ENCODE data around the gene TIFAB. TPM values are rescaled to one million over a fixed set of nuclear protein-coding genes. Genes with fewer than 3 reads are reported as not detected.
"Not testable (repeated sequence)": the region's sequence is repeated elsewhere in the genome, so short reads cannot be mapped to it uniquely, and the experiment has no call there.

The TIFAB gene, protein sequence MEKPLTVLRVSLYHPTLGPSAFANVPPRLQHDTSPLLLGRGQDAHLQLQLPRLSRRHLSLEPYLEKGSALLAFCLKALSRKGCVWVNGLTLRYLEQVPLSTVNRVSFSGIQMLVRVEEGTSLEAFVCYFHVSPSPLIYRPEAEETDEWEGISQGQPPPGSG
- total RNA-seq, result under 1 TPM in 1 of 4 donors, not detected in 3; 0.16 TPM

DNA sequence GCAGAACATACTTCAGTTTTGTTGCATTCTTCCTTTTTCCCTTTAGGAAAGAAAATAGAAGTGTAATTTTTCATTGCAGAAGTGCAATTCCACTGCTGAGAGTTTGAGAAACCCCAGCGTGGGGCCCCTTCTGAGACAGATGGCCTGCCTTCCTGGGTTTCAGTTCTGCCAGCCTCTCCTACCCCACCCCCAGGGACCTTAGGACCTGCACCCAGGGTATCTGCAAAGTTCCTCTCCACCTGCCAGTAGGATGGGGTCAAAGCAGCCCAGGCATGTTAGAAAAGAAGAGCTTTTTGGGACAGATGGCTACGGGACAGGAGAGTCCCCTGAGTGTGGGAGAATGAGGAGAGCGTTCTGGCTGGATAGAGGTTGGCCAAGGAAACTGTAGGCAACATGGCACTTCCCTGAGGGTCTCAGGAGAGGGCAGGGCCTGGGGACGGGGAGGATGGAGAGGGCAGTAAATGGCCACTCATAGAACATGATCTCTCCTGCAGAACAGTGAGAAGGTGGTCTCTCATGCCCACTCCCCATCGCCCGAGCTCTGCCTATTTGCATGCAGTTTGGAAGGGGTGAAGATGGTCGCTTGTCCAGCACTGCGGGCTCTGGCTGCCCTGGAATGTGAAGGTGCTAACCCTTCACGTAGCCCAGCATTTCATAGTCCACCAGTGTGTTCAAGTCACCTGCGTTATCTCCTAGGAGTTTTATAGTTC lies at the start of gene TIFAB:
TSS of gene TIFAB (minus strand) at position 31 of the 710 bp plus-strand sequence. CDS start 2,412 bp downstream, outside the sequence.
- intact Hi-C loops (cut with DNase I; ENCODE audit: low total_unique reads), result no loop called here
- H3K4me3 ChIP-seq, result no peak within 1 kb of the TSS
- no peaks in the 10 kb centered on the region for H3K27me3 ChIP-seq
- H3K36me3 ChIP-seq, result no peaks in the 10 kb centered on the region
- TF ChIP-seq POLR2A (IDR thresholded peaks at IDR 0.05) (no peak), POLR2AphosphoS5 (IDR thresholded peaks at IDR 0.05) (no peak), EP300 (IDR thresholded peaks at IDR 0.05; ENCODE audit: low read depth) (no peak)
- TF ChIP-seq, protein P1, sequence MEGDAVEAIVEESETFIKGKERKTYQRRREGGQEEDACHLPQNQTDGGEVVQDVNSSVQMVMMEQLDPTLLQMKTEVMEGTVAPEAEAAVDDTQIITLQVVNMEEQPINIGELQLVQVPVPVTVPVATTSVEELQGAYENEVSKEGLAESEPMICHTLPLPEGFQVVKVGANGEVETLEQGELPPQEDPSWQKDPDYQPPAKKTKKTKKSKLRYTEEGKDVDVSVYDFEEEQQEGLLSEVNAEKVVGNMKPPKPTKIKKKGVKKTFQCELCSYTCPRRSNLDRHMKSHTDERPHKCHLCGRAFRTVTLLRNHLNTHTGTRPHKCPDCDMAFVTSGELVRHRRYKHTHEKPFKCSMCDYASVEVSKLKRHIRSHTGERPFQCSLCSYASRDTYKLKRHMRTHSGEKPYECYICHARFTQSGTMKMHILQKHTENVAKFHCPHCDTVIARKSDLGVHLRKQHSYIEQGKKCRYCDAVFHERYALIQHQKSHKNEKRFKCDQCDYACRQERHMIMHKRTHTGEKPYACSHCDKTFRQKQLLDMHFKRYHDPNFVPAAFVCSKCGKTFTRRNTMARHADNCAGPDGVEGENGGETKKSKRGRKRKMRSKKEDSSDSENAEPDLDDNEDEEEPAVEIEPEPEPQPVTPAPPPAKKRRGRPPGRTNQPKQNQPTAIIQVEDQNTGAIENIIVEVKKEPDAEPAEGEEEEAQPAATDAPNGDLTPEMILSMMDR (IDR thresholded peaks at IDR 0.05), result no peak
- H3K27ac ChIP-seq, result no peak within 1 kb of the TSS
- H3K9me3 ChIP-seq, result no peaks in the 10 kb centered on the region
- no peaks in the 10 kb centered on the region for H3K4me1 ChIP-seq
- DNase-seq, result no peak
- 69 to 83% methylated on average over 1 to 10 of the region's 10 CpGs for WGBS, 2 donors (ENCODE audit: low coverage in 1 of 2)
- in situ Hi-C loops (cut with MboI; ENCODE audit: low pct_ligation_motif_present in 1 of 4, low pct_unique_long_range_greater_than_20kb in 1 of 4, low sequenced_read_pairs in 3 of 4), result loop anchor here in 2 of 4 donors (25.0 kb wide), 1 partner anchor 385 kb away; the partner anchor contains the start of gene SLC25A48 (in 2 of the 2)

DNA sequence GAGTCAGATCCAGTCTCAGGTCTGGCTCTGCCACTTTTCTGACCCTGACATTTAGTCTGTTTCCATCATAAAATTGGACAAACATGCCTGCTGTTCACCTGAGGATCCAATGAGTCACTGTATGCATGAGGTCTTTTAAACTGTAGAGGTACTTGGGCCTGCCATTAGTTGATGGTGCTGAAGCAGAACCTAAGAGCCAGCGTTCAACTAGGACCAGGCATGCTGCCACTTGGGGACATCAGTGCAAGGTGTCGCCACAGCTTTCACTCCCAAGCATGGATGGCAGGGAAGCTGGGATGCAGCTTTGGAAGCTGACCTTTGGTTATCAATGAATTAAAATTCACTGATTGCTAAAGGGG lies 46.5 kb upstream of the TIFAB start:
- no peak for DNase-seq
- Histone ChIP-seq H3K27me3 (peaks cover 42% of the 10 kb centered on the region), H3K4me3 (no peak overlapping the region), H3K9me3 (no peaks in the 10 kb centered on the region), H3K4me1 (no peaks in the 10 kb centered on the region), H3K36me3 (no peaks in the 10 kb centered on the region), H3K27ac (no peak overlapping the region)
- TF ChIP-seq, protein P1 (IDR thresholded peaks at IDR 0.05), result no peak
- TF ChIP-seq EP300 (IDR thresholded peaks at IDR 0.05; ENCODE audit: low read depth), result no peak
- in situ Hi-C loops (cut with MboI; ENCODE audit: low pct_ligation_motif_present in 1 of 4, low pct_unique_long_range_greater_than_20kb in 1 of 4, low sequenced_read_pairs in 3 of 4), result no loop called here
- 90 to 100% methylated on average over 1 to 2 of the region's 2 CpGs for WGBS, 2 donors (ENCODE audit: low coverage in 1 of 2)
- intact Hi-C loops (cut with DNase I; ENCODE audit: low total_unique reads), result no loop called here

DNA sequence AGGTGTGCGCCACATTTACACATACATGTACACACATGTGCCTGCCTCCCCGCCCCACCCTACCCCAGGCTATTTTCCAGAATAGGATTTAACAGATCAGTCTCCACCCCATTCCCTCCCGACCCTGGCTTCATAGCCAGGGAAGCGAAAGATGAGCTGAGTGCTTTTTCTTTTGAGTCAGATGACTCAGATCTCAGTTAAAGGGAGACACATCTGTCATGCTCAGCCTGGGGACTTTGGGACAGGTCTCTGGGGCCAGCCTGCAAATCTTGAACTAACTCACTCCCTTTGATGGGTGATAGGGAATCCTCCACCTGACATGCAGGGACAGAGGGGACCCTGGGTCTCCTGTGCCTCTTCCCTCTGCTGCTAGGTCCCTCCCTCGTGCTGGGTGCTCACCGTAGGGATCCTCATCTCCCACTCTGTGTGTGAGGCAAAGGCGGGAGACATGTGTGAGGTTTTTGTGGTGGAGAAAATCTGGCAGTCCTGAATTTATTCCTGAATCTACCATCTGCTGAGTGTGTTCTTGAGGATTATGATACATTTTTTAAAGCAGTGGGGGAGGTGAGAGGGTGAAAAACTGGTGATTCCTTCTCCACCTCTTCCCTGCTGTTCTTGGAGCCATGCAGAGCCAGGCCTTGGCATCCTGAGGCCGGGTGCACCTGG lies 46.0 kb upstream of the TIFAB start:
- TF ChIP-seq, protein P1 (IDR thresholded peaks at IDR 0.05), result no peak
- Histone ChIP-seq H3K9me3 (no peaks in the 10 kb centered on the region), H3K27ac (no peak overlapping the region), H3K36me3 (no peaks in the 10 kb centered on the region), H3K4me1 (no peaks in the 10 kb centered on the region), H3K4me3 (no peak overlapping the region), H3K27me3 (peaks cover 47% of the 10 kb centered on the region)
- in situ Hi-C loops (cut with MboI; ENCODE audit: low pct_ligation_motif_present in 1 of 4, low pct_unique_long_range_greater_than_20kb in 1 of 4, low sequenced_read_pairs in 3 of 4), result no loop called here
- no peak for DNase-seq
- WGBS, 2 donors (ENCODE audit: low coverage in 1 of 2), result 71 to 80% methylated on average over 1 to 8 of the region's 8 CpGs
- intact Hi-C loops (cut with DNase I; ENCODE audit: low total_unique reads), result no loop called here

DNA sequence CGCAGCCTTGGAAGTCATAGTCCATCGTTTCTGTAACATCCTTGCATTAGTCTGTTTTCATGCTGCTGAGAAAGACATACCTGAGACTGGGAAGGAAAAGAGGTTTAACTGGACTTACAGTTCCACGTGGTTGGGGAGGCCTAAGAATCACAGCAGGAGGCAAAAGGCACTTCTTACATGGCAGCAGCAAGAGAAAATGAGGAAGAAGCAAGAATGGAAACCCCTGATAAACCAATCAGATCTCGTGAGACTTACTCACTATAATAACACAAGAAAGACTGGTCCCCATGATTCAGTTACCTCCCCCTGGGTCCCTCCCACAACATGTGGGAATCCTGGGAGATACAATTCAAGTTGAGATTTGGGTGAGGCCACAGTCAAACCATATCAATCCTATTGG lies 43.4 kb upstream of the TIFAB start:
- H3K36me3 ChIP-seq; H3K9me3 ChIP-seq; H3K4me3 ChIP-seq; H3K4me1 ChIP-seq; intact Hi-C loops (cut with DNase I; ENCODE audit: low total_unique reads); in situ Hi-C loops (cut with MboI; ENCODE audit: low pct_ligation_motif_present in 1 of 4, low pct_unique_long_range_greater_than_20kb in 1 of 4, low sequenced_read_pairs in 3 of 4); DNase-seq; H3K27ac ChIP-seq: not testable (repeated sequence)
- 17 to 76% methylated on average over 1 to 4 of the region's 4 CpGs for WGBS, 2 donors (ENCODE audit: low coverage in 1 of 2)
- H3K27me3 ChIP-seq, result peaks cover 63% of the 10 kb centered on the region

Measured in transverse colon (tissue), 4 donors.